Endodermal cell (in vitro differentiated cells): ENCODE data around the gene CALCA. TPM values are rescaled to one million over a fixed set of nuclear protein-coding genes. Genes with fewer than 3 reads are reported as not detected.

Experiments
- DNase-seq: peaks from one replicate; pipeline ENCODE4 v3.0.0-alpha.2; 2017
- H3K27ac ChIP-seq: 2 replicates; pipeline ENCODE4 v1.5.1; 2013; ENCODE audit warnings: mild to moderate bottlenecking, low read depth, low read length, moderate library complexity
- H3K27me3 ChIP-seq: 2 replicates; pipeline ENCODE4 v1.6.1; 2013; ENCODE audit warnings: mild to moderate bottlenecking, low read length, moderate library complexity; ENCODE audit not compliant: insufficient read depth, control insufficient read depth, poor library complexity, severe bottlenecking
- H3K36me3 ChIP-seq: 2 replicates; pipeline ENCODE4 v1.7.0; 2013; ENCODE audit warnings: mild to moderate bottlenecking, low read length, moderate library complexity; ENCODE audit not compliant: control insufficient read depth, insufficient read depth
- H3K4me1 ChIP-seq: one replicate; pipeline ENCODE4 v1.7.0; 2013; ENCODE audit warnings: low read length; ENCODE audit not compliant: control insufficient read depth, insufficient read depth
- H3K4me3 ChIP-seq: 2 replicates; pipeline ENCODE4 v1.5.1; 2013; ENCODE audit warnings: mild to moderate bottlenecking, low read length, moderate library complexity
- H3K9ac ChIP-seq: 2 replicates; pipeline ENCODE4 v1.6.1; 2013; ENCODE audit warnings: mild to moderate bottlenecking, low read length, moderate library complexity; ENCODE audit not compliant: poor library complexity, severe bottlenecking; ENCODE audit errors: extremely low read depth
- H3K9me3 ChIP-seq: 2 replicates; pipeline ENCODE4 v1.6.1; 2013; ENCODE audit warnings: mild to moderate bottlenecking, low read length, moderate library complexity; ENCODE audit not compliant: control insufficient read depth
- H3K27ac Mint-ChIP-seq: 2 replicates; pipeline ENCODE4 v1.8.0; 2020; ENCODE audit warnings: mixed read lengths
- H3K27me3 Mint-ChIP-seq: 2 replicates; pipeline ENCODE4 v1.8.0; 2021; ENCODE audit warnings: mild to moderate bottlenecking, mixed read lengths; ENCODE audit not compliant: insufficient read depth
- H3K36me3 Mint-ChIP-seq: 2 replicates; pipeline ENCODE4 v1.8.0; 2020; ENCODE audit warnings: low read depth, mixed read lengths
- H3K4me1 Mint-ChIP-seq: 2 replicates; pipeline ENCODE4 v1.8.0; 2020; ENCODE audit warnings: mixed read lengths
- H3K4me3 Mint-ChIP-seq: 2 replicates; pipeline ENCODE4 v1.8.0; 2020; ENCODE audit warnings: mild to moderate bottlenecking, moderate library complexity, mixed read lengths
- H3K9me3 Mint-ChIP-seq: 2 replicates; pipeline ENCODE4 v1.8.0; 2020; ENCODE audit warnings: mild to moderate bottlenecking, mixed read lengths
- WGBS, 2 experiments: methylation state at CpG; one replicate each; pipeline versions ENCODE4 v1.1.5 to v1.1.7; 2013; ENCODE audit warnings: missing lambda C conversion rate in 2 of 2, mixed read lengths in 1 of 2; ENCODE audit not compliant: insufficient coverage in 1 of 2, insufficient read length in 1 of 2; 5-methylcytosine and 5-hydroxymethylcytosine counted together
- total RNA-seq, 2 donors: library from RNA; stranded (reverse); fragmentation: NEBNext Ultra II Directional in 1 of 2; extraction: Animal tissue kit (Norgen Biotek cat#: 25700) in 1 of 2; gene quantifications; 2 replicates in 1 of 2; 3 replicates in 1 of 2; pipeline ENCODE4 v1.2.1, GENCODE V29; 2021
- TF ChIP-seq, protein P1 (sequence below): fragments of 200-600 bp; sonication (generic); conservative IDR thresholded peaks from 2 replicates; pipeline ENCODE4 v1.5.0; 2021; ENCODE audit warnings: antibody characterized with exemption, mild to moderate bottlenecking

CALCA gene
- total RNA-seq, 2 donors from 2014 or later, result not detected

DNA sequence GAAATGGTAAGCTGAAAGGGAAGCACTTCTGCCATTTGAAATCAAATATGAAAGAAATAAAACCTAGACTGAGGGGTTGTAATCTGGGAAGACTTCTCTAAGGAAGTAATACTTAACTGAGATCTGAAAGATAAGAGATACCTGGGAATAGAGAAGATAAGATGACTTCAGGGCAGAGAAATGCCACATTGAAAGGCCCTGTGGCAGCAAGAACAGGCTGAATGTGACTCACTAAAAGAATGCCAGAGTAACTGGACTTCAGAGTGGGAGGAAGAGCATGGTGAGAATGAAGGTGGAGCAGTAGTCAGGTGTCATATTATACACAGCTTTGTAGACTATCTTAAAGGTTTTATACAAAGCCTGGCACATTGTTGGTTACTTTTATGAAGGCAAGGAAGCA lies 17.6 kb downstream of the CALCA start:
- no peak overlapping the region for H3K9ac ChIP-seq
- H3K4me3 ChIP-seq, result no peak overlapping the region
- no peak for DNase-seq
- no peaks in the 10 kb centered on the region for H3K9me3 ChIP-seq
- H3K36me3 Mint-ChIP-seq, result no peaks in the 10 kb centered on the region
- H3K27me3 ChIP-seq, result peaks cover 14% of the 10 kb centered on the region
- H3K4me1 Mint-ChIP-seq, result peaks cover 7% of the 10 kb centered on the region
- H3K27ac Mint-ChIP-seq, result no peak overlapping the region
- no peak overlapping the region for H3K4me3 Mint-ChIP-seq
- H3K9me3 Mint-ChIP-seq, result no peaks in the 10 kb centered on the region
- peaks cover 4% of the 10 kb centered on the region for H3K27me3 Mint-ChIP-seq
- no peak overlapping the region for H3K27ac ChIP-seq
- H3K4me1 ChIP-seq, result no peaks in the 10 kb centered on the region
- TF ChIP-seq, protein P1, sequence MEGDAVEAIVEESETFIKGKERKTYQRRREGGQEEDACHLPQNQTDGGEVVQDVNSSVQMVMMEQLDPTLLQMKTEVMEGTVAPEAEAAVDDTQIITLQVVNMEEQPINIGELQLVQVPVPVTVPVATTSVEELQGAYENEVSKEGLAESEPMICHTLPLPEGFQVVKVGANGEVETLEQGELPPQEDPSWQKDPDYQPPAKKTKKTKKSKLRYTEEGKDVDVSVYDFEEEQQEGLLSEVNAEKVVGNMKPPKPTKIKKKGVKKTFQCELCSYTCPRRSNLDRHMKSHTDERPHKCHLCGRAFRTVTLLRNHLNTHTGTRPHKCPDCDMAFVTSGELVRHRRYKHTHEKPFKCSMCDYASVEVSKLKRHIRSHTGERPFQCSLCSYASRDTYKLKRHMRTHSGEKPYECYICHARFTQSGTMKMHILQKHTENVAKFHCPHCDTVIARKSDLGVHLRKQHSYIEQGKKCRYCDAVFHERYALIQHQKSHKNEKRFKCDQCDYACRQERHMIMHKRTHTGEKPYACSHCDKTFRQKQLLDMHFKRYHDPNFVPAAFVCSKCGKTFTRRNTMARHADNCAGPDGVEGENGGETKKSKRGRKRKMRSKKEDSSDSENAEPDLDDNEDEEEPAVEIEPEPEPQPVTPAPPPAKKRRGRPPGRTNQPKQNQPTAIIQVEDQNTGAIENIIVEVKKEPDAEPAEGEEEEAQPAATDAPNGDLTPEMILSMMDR, result no peak
- no peaks in the 10 kb centered on the region for H3K36me3 ChIP-seq

DNA sequence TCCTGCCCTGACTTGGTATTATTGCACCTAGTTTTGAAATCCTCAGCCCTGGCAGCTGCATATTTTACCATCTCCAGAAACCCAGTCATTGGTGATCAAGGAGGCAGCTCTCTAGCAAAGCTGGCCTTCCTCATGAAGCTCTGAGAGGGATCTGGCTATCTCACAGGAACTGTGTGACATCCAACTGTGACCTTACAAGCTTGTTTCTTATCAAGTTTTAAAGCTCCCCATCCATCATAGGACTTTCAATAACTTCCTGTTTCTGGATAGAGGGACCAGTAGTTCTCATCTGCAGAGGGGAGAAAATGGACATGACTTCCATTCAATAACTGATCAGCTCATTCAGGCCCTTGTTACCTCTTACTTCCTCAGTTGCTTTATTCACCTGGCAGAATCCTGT lies 18.2 kb downstream of the CALCA start:
- TF ChIP-seq, protein P1, result no peak

GRCh38 chr11:14949437-14950147 lies 22.6 kb downstream of the CALCA start:
- 79 to 84% methylated on average over 3 to 4 of the region's 4 CpGs for WGBS, 2 experiments
- TF ChIP-seq, protein P1, result no peak

More for the DNA sequence above, 18.2 kb downstream of the CALCA start:
- no peaks in the 10 kb centered on the region for H3K36me3 Mint-ChIP-seq
- H3K36me3 ChIP-seq, result no peaks in the 10 kb centered on the region
- peaks cover 4% of the 10 kb centered on the region for H3K27me3 Mint-ChIP-seq
- H3K9me3 ChIP-seq, result no peaks in the 10 kb centered on the region
- no peak overlapping the region for H3K4me3 ChIP-seq
- no peaks in the 10 kb centered on the region for H3K9me3 Mint-ChIP-seq
- no peak overlapping the region for H3K9ac ChIP-seq
- H3K27me3 ChIP-seq, result peaks cover 14% of the 10 kb centered on the region
- H3K27ac Mint-ChIP-seq, result no peak overlapping the region
- H3K4me1 Mint-ChIP-seq, result peaks cover 7% of the 10 kb centered on the region
- no peak overlapping the region for H3K4me3 Mint-ChIP-seq
- DNase-seq, result no peak
- H3K27ac ChIP-seq, result no peak overlapping the region
- no peaks in the 10 kb centered on the region for H3K4me1 ChIP-seq

More at GRCh38 chr11:14949437-14950147, 22.6 kb downstream of the CALCA start:
- Histone ChIP-seq H3K4me3 (no peak overlapping the region), H3K27me3 (no peaks in the 10 kb centered on the region), H3K4me1 (no peaks in the 10 kb centered on the region), H3K27ac (no peak overlapping the region), H3K36me3 (no peaks in the 10 kb centered on the region), H3K9me3 (no peaks in the 10 kb centered on the region), H3K9ac (no peak overlapping the region)
- Mint-ChIP-seq H3K27ac (no peak overlapping the region), H3K9me3 (peaks cover 3% of the 10 kb centered on the region), H3K4me3 (no peak overlapping the region), H3K27me3 (peaks cover 2% of the 10 kb centered on the region), H3K36me3 (no peaks in the 10 kb centered on the region), H3K4me1 (peaks cover 5% of the 10 kb centered on the region)
- no peak for DNase-seq
